Amniotic stem cell (primary cell): ENCODE results near the gene NPC1L1.

ENCODE experiments used
- DNase-seq: peaks from one replicate; lab custom pipeline; 2025; lab: John Stamatoyannopoulos, UW

The NPC1L1 gene

GRCh38 chr7:44471850-44472249, 69.3 kb downstream of the NPC1L1 start:
- DNase-seq, result no peak

DNA sequence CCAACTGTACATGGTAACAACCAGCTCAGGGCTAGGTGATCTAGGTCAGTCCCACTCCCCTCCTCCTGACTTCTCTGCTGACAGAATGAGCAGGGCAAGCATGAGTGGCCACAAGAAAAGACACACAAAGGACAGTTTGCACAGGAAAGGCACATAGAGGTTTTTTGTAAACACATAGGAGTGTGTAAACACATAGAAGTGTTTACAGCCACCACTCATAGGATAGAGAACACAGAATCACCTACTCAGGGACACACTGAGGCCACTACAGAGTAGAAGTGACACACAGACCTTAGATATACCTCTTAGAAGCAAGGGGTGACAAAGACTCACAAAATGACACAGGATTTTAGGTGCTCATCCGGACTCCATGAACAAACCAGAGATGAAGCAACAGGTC, 69.7 kb downstream of the NPC1L1 start:
- no peak for DNase-seq

GRCh38 chr7:44470628-44471245, 70.4 kb downstream of the NPC1L1 start:
- DNase-seq, result no peak

GRCh38 chr7:44470135-44470479, 71.0 kb downstream of the NPC1L1 start:
- DNase-seq, result no peak

- no peak for DNase-seq
Observed at GRCh38 chr7:44469461-44470134, 71.5 kb downstream of the NPC1L1 start.

GRCh38 chr7:44467217-44467548, 73.9 kb downstream of the NPC1L1 start:
- DNase-seq, result no peak

DNA sequence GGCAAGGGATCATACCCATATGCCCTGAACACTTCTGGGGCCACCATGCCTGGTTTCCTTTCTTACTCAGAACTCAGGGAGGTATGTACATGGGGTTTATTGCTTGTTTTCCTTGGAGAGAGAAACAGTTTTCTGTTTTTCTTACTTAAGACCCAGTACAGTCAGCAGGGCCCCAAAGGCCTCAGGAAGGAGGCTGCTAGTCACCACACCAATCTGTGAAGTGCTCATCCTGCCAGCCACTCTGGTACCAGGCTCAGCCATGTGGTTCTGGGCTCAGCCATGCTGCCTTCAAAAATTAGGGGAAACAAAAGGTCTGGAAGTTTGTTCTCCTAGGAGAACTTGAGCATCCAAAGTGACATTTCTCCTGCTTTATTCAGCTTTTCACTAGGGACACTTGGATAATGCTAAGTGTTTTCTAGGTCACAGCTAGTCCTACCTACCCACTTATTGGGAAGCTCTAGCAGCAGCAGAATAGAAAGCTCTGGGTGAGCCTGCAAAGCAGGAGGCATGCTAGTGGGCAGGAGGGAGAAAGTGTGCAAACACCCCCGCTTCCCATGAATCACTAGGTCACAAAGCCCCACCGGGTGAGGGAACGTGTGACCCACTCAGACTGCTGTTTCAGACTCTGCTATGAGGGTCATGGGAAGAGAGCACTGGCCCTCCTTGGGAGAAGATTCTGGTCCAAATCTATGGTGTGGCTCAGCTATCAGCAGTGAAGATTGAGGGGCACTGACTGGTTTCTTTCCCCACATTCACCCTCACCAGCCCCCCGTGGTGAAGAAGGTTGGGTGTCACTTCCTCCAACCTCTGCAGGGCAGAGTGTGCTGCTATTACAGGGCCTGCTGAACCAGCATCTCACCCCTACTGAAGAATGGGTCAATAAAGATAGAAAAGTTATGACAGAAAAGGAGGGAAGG, 74.6 kb downstream of the NPC1L1 start:
- DNase-seq, result no peak

- DNase-seq, result no peak
Observed at GRCh38 chr7:44465490-44465889, 75.6 kb downstream of the NPC1L1 start.

DNA sequence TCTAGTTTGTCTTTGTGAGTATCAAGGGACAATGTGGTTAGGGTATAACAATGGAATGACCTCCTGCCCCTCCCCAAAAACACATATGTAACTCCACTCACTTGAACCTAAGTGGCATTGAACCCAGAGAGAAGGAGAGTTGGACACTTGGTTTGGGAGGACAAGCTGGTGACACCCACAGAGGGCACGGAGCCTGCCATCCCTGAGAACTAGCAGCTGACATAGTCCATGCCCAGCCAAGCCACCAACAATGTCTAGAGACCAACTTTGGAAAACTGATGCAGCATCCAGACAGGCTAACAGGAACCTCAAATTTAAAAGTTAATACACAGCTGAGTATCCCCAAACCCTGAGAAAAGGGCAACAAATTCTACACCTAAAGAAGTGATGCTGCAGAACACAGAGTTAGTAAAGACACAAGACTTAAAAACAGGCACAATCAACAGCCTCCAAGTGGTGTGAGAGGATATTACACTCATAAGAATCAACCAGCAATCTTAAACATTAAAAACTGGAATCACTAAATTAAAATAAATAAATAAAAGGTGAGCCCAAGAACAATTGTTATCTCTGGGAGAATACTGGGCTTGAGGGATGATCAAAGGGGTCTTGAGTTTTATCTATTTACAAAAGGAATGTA, 77.8 kb downstream of the NPC1L1 start:
- DNase-seq, result no peak
